HepG2 (cell line): Measurements from ENCODE around the gene CD200.
"Not testable (repeated sequence)": the region's sequence is repeated elsewhere in the genome, so short reads cannot be mapped to it uniquely, and the experiment has no call there.

ENCODE experiments used
- ARHGAP35 ChIP-seq: sonication (generic); formaldehyde crosslinking; IDR thresholded peaks from 2 replicates; pipeline ENCODE4 v1.9.0; 2022; ENCODE audit warnings: mild to moderate bottlenecking, inconsistent platforms, moderate library complexity, missing genetic modification reagents, borderline replicate concordance
- CTCF ChIP-seq: sonication (generic); formaldehyde crosslinking; IDR thresholded peaks from 2 replicates; pipeline ENCODE4 v1.5.0; 2020; ENCODE audit warnings: mild to moderate bottlenecking, missing genetic modification reagents, moderate library complexity
- ELF1 ChIP-seq: sonication (generic); formaldehyde crosslinking; IDR thresholded peaks from 2 replicates; pipeline ENCODE4 v1.4.0; 2020; ENCODE audit warnings: missing genetic modification reagents
- HNRNPH1 ChIP-seq: fragments of 200-400 bp; formaldehyde crosslinking; optimal IDR thresholded peaks from 2 replicates; pipeline ENCODE3; 2017; ENCODE audit warnings: mild to moderate bottlenecking, low read depth, low read length
- NFE2L1 ChIP-seq: sonication (generic); formaldehyde crosslinking; IDR thresholded peaks from 2 replicates; pipeline ENCODE4 v1.4.0; 2020; ENCODE audit warnings: missing genetic modification reagents, mild to moderate bottlenecking, borderline replicate concordance
- SMARCC2 ChIP-seq: fragments of 450-650 bp; IDR thresholded peaks from 2 replicates; pipeline ENCODE4 v1.6.1; 2017; ENCODE audit warnings: antibody characterized with exemption, mild to moderate bottlenecking
- STAT6 ChIP-seq: sonication (generic); formaldehyde crosslinking; IDR thresholded peaks from 2 replicates; pipeline ENCODE4 v1.4.0; 2020; ENCODE audit warnings: missing genetic modification reagents, mild to moderate bottlenecking, borderline replicate concordance
- TBX3 ChIP-seq: fragments of 450-650 bp; IDR thresholded peaks from 2 replicates; pipeline ENCODE4 v1.6.1; 2017; ENCODE audit warnings: antibody characterized with exemption, mild to moderate bottlenecking, inconsistent platforms, borderline replicate concordance
- ZBTB1 ChIP-seq: sonication (generic); formaldehyde crosslinking; IDR thresholded peaks from 2 replicates; pipeline ENCODE4 v1.4.0; 2020; ENCODE audit warnings: missing genetic modification reagents, borderline replicate concordance

DNA sequence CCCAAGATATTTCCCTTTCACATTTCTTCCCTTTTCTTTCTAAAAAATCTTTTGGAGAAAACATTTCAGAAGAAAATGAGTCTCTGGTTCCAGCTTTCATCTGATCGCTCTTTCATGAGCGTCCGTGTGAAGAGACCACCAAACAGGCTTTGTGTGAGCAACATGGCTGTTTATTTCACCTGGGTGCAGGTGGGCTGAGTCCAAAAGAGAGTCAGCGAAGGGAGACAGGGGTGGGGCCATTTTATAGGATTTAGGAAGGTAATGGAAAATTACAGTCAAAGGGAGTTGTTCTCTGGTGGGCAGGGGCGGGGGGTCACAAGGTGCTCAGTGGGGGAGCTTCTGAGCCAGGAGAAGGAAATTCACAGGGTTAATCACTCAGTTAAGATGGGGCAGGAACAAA is 67.4 kb downstream of the CD200 start:
- not testable (repeated sequence) for TF ChIP-seq CTCF (CRISPR knock-in tag); HNRNPH1; STAT6 (CRISPR knock-in tag); TBX3; ZBTB1 (CRISPR knock-in tag); NFE2L1 (CRISPR knock-in tag); ELF1 (CRISPR knock-in tag); ARHGAP35 (CRISPR knock-in tag); SMARCC2
